Suprapubic skin (tissue), 4 donors: Measurements from ENCODE around the gene E2F4.

Experiments
- CTCF ChIP-seq, 2 donors: fragments of 200-600 bp in 1 of 2; fragments of 450-650 bp in 1 of 2; sonication (generic) in 1 of 2; IDR thresholded peaks; one replicate each; pipeline ENCODE4 v1.5.1; 2016 to 2019; ENCODE audit warnings: antibody characterized with exemption in 2 of 2, mild to moderate bottlenecking in 1 of 2, moderate library complexity in 1 of 2
- EP300 ChIP-seq: sonication (generic); formaldehyde crosslinking; IDR thresholded peaks from one replicate; pipeline ENCODE4 v1.6.1; 2017; ENCODE audit warnings: antibody characterized with exemption
- POLR2A ChIP-seq, 2 donors: fragments of 450-650 bp; IDR thresholded peaks; one replicate each; pipeline ENCODE4 v1.6.1; 2017; ENCODE audit warnings: antibody characterized with exemption in 2 of 2, mild to moderate bottlenecking in 2 of 2, moderate library complexity in 2 of 2
- POLR2AphosphoS5 ChIP-seq, 3 donors: sonication (generic); formaldehyde crosslinking; IDR thresholded peaks; one replicate each; pipeline ENCODE4 v1.6.1; 2017; ENCODE audit warnings: antibody characterized with exemption in 3 of 3

DNA sequence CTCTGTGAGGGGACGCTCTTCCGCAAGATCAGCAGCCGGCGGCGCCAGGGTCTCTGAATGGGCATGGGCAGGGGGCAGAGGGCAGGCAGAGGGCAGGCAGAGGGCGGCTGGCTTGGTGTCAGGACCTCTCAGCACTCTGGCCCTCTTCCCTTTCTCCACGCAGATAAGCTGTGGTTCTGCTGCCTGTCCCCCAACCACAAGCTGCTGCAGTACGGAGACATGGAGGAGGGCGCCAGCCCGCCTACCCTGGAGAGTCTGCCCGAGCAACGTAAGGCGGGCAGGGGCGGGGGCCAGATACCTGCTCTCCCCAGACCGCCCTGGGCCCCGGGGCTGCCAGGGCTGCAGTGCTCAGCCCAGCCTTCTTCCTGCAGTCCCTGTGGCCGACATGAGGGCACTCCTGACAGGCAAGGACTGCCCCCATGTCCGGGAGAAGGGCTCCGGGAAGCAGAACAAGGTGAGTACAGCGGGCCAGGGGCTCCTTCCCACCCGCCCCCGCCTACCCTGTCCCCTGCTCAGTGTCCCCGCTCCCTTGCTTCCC is 11.1 kb downstream of the E2F4 start:
- TF ChIP-seq CTCF (IDR thresholded peaks at IDR 0.05) (no peak), POLR2A (IDR thresholded peaks at IDR 0.05) (no peak), EP300 (no peak), POLR2AphosphoS5 (IDR thresholded peaks at IDR 0.05) (no peak)
